H1 (cell line): ENCODE results near the gene PLD2. TPM values are rescaled to one million over a fixed set of nuclear protein-coding genes. Genes with fewer than 3 reads are reported as not detected.

Source experiments
- CTCF ChIA-PET: fragments of 300-600 bp; sonication (Branson Sonifier 250); formaldehyde crosslinking; loops from one replicate; lab custom pipeline; 2021; ENCODE audit not compliant: partially characterized antibody; lab: Charles Lee
- POLR2A ChIA-PET: fragments of 300-600 bp; sonication (Branson Sonifier 250); formaldehyde crosslinking; loops from one replicate; lab custom pipeline; 2021; ENCODE audit warnings: inconsistent platforms; ENCODE audit not compliant: partially characterized antibody; lab: Charles Lee
- DNase-seq, 2 experiments: peaks; one replicate each; pipeline versions ENCODE4 v3.0.0 to v3.0.0-alpha.2; 2010 to 2022; ENCODE audit warnings: low spot score in 2 of 2, low read depth in 1 of 2, mixed read lengths in 1 of 2
- FAIRE-seq: peaks from 2 replicates; lab custom pipeline; 2011; peaks lifted over from hg19 to GRCh38; lab: Jason Lieb, UNC
- H2AFZ ChIP-seq: 2 replicates; pipeline ENCODE4 v1.8.1; 2012; ENCODE audit warnings: low read length, inconsistent platforms
- H2AK5ac ChIP-seq: 2 replicates; pipeline ENCODE4 v1.6.1; 2013; ENCODE audit warnings: low read depth, low read length
- H2BK120ac ChIP-seq: replicated peaks from 2 replicates; pipeline ENCODE3; 2013; ENCODE audit warnings: low read depth, low read length, inconsistent platforms
- H2BK12ac ChIP-seq: 2 replicates; pipeline ENCODE4 v1.6.1; 2013; ENCODE audit warnings: low read depth, low read length
- H2BK15ac ChIP-seq: 2 replicates; pipeline ENCODE4 v1.6.1; 2013; ENCODE audit warnings: low read length
- H2BK20ac ChIP-seq: 2 replicates; pipeline ENCODE4 v1.6.1; 2013; ENCODE audit warnings: low read length
- H2BK5ac ChIP-seq: 2 replicates; pipeline ENCODE4 v1.6.1; 2013; ENCODE audit warnings: low read depth, low read length
- H3K14ac ChIP-seq: 2 replicates; pipeline ENCODE4 v1.6.1; 2013; ENCODE audit warnings: inconsistent platforms; ENCODE audit not compliant: insufficient read length
- H3K18ac ChIP-seq: 2 replicates; pipeline ENCODE4 v1.6.1; 2013; ENCODE audit warnings: low read length; ENCODE audit errors: extremely low read depth
- H3K23ac ChIP-seq: 2 replicates; pipeline ENCODE4 v1.6.1; 2013; ENCODE audit warnings: inconsistent platforms; ENCODE audit not compliant: insufficient read length
- H3K23me2 ChIP-seq: 2 replicates; pipeline ENCODE4 v1.6.1; 2013; ENCODE audit warnings: low read depth, low read length
- H3K27ac ChIP-seq: 2 replicates; pipeline ENCODE4 v1.6.1; 2011; ENCODE audit warnings: low read depth, low read length, inconsistent platforms
- H3K27me3 ChIP-seq, 4 experiments: replicated peaks in 1 of 4; 1 replicate in 1 of 4; 2 replicates in 3 of 4; pipeline versions ENCODE4 v1.6.1 to v1.8.1; 2011 to 2013; ENCODE audit warnings: low read length in 3 of 4, mild to moderate bottlenecking in 3 of 4, inconsistent platforms in 2 of 4, mixed read lengths in 2 of 4, moderate library complexity in 1 of 4; ENCODE audit not compliant: control insufficient read depth in 3 of 4, insufficient read depth in 3 of 4; ENCODE audit errors: extremely low read depth in 1 of 4
- H3K36me3 ChIP-seq, 4 experiments: 2 replicates each; pipeline versions ENCODE4 v1.6.1 to v1.8.1; 2011 to 2013; ENCODE audit warnings: mild to moderate bottlenecking in 4 of 4, low read length in 3 of 4, moderate library complexity in 2 of 4, control low read depth in 1 of 4, inconsistent platforms in 1 of 4; ENCODE audit not compliant: insufficient read depth in 4 of 4, control insufficient read depth in 2 of 4
- H3K4ac ChIP-seq: replicated peaks from 2 replicates; pipeline ENCODE3; 2013; ENCODE audit warnings: low read length, low read depth, mixed read lengths, inconsistent platforms; ENCODE audit not compliant: insufficient read length
- H3K4me1 ChIP-seq, 4 experiments: replicated peaks in 1 of 4; 1 replicate in 1 of 4; 2 replicates in 3 of 4; pipeline versions ENCODE4 v1.6.1 to v1.8.1; 2011 to 2013; ENCODE audit warnings: low read length in 3 of 4, inconsistent platforms in 2 of 4, mixed read lengths in 1 of 4; ENCODE audit not compliant: insufficient read depth in 4 of 4, control insufficient read depth in 3 of 4
- H3K4me2 ChIP-seq, 2 experiments: 2 replicates each; pipeline versions ENCODE4 v1.6.1 to v1.8.1; 2011 to 2013; ENCODE audit warnings: low read depth in 2 of 2, low read length in 2 of 2, control low read depth in 1 of 2, inconsistent platforms in 1 of 2, mild to moderate bottlenecking in 1 of 2; ENCODE audit not compliant: insufficient read depth in 1 of 2
- H3K4me3 ChIP-seq, 4 experiments: fragments of 200-600, 300-600 bp in 1 of 4; sonication (generic), shearing (Covaris generic), sonication (Bioruptor Twin) in 1 of 4; 2 replicates each; pipeline versions ENCODE4 v1.5.1 to v1.8.1; 2011 to 2016; ENCODE audit warnings: low read length in 4 of 4, low read depth in 3 of 4, control low read depth in 2 of 4, inconsistent platforms in 2 of 4, mild to moderate bottlenecking in 2 of 4, mixed read lengths in 1 of 4, moderate library complexity in 1 of 4; ENCODE audit not compliant: insufficient read depth in 2 of 4; ENCODE audit errors: extremely low read depth in 1 of 4
- H3K56ac ChIP-seq: replicated peaks from 2 replicates; pipeline ENCODE3; 2013; ENCODE audit warnings: low read depth, mild to moderate bottlenecking, mixed read lengths, low read length, inconsistent platforms; ENCODE audit not compliant: insufficient read length
- H3K79me1 ChIP-seq: 2 replicates; pipeline ENCODE4 v1.6.1; 2013; ENCODE audit warnings: low read depth, low read length, control low read depth
- H3K79me2 ChIP-seq, 2 experiments: 2 replicates each; pipeline versions ENCODE4 v1.6.1 to v1.8.1; 2012 to 2013; ENCODE audit warnings: low read length in 2 of 2, mild to moderate bottlenecking in 2 of 2, inconsistent platforms in 1 of 2; ENCODE audit not compliant: insufficient read depth in 2 of 2, control insufficient read depth in 1 of 2
- H3K9ac ChIP-seq, 4 experiments: replicated peaks in 1 of 4; 1 replicate in 1 of 4; 2 replicates in 3 of 4; pipeline versions ENCODE4 v1.6.1 to v1.8.1; 2011 to 2013; ENCODE audit warnings: low read depth in 3 of 4, low read length in 3 of 4, control low read depth in 2 of 4, mild to moderate bottlenecking in 2 of 4, moderate library complexity in 2 of 4, inconsistent platforms in 1 of 4; ENCODE audit errors: extremely low read depth in 1 of 4
- H3K9me3 ChIP-seq, 2 experiments: 2 replicates each; pipeline versions ENCODE4 v1.6.1 to v1.8.1; 2012 to 2013; ENCODE audit warnings: mild to moderate bottlenecking in 2 of 2, moderate library complexity in 2 of 2, control low read depth in 1 of 2, inconsistent platforms in 1 of 2, low read depth in 1 of 2, low read length in 1 of 2, mixed read lengths in 1 of 2; ENCODE audit not compliant: insufficient read depth in 2 of 2
- H4K20me1 ChIP-seq, 2 experiments: replicated peaks in 1 of 2; 2 replicates each; pipeline versions ENCODE3 to v1.8.1; 2011 to 2013; ENCODE audit warnings: inconsistent platforms in 2 of 2, low read length in 2 of 2, mild to moderate bottlenecking in 1 of 2; ENCODE audit not compliant: insufficient read depth in 2 of 2, control insufficient read depth in 1 of 2
- H4K5ac ChIP-seq: 2 replicates; pipeline ENCODE4 v1.6.1; 2013; ENCODE audit warnings: low read length, low read depth, mixed read lengths, inconsistent platforms; ENCODE audit not compliant: insufficient read length
- H4K8ac ChIP-seq: 2 replicates; pipeline ENCODE4 v1.8.0; 2013; ENCODE audit warnings: mild to moderate bottlenecking, moderate library complexity, low read length, inconsistent platforms; ENCODE audit not compliant: insufficient read depth; ENCODE audit errors: extremely low read depth
- H4K91ac ChIP-seq: replicated peaks from 2 replicates; pipeline ENCODE3; 2013; ENCODE audit warnings: low read length, mixed read lengths, inconsistent platforms; ENCODE audit not compliant: insufficient read length
- ATF2 ChIP-seq: IDR thresholded peaks from 2 replicates; pipeline ENCODE4 v1.6.1; 2012; ENCODE audit warnings: low read length, inconsistent platforms
- E2F6 ChIP-seq: IDR thresholded peaks from 2 replicates; pipeline ENCODE4 v1.6.1; 2012; ENCODE audit warnings: inconsistent platforms
- KDM4A ChIP-seq: IDR thresholded peaks from one replicate; pipeline ENCODE4 v1.7.1; 2012; ENCODE audit warnings: low read depth, mild to moderate bottlenecking, moderate library complexity, low read length, inconsistent platforms; ENCODE audit not compliant: severe bottlenecking
- NANOG ChIP-seq: IDR thresholded peaks from 2 replicates; pipeline ENCODE4 v1.6.1; 2011; ENCODE audit warnings: low read length, low read depth, mild to moderate bottlenecking, inconsistent platforms; ENCODE audit not compliant: insufficient read depth, poor library complexity, severe bottlenecking
- RNF2 ChIP-seq: fragments of 200-900, 300-1000 bp; sonication (generic); IDR thresholded peaks from 2 replicates; pipeline ENCODE4 v1.7.1; 2016; ENCODE audit warnings: borderline replicate concordance, low read depth, mild to moderate bottlenecking, antibody characterized with exemption, low read length; ENCODE audit not compliant: poor library complexity, severe bottlenecking; ENCODE audit errors: missing control alignments
- SAP30 ChIP-seq: fragments of 300-600 bp; sonication (generic); IDR thresholded peaks from 2 replicates; pipeline ENCODE4 v1.7.1; 2012; ENCODE audit warnings: low read length, moderate library complexity, mild to moderate bottlenecking, inconsistent platforms; ENCODE audit not compliant: insufficient read depth, insufficient replicate concordance
- WGBS, 2 experiments: shearing (Covaris generic) in 1 of 2; methylation state at CpG; one replicate each; pipeline versions ENCODE4 v1.1.6 to v1.1.7; 2013 to 2015; ENCODE audit warnings: low lambda C conversion rate in 2 of 2, mixed read lengths in 2 of 2, inconsistent platforms in 1 of 2, low coverage in 1 of 2, missing lambda C conversion rate in 1 of 2; ENCODE audit not compliant: insufficient replicate concordance in 2 of 2, insufficient coverage in 1 of 2, insufficient read length in 1 of 2; ENCODE audit errors: extremely low coverage in 1 of 2, missing lambda C conversion rate in 1 of 2; 5-methylcytosine and 5-hydroxymethylcytosine counted together
- polyA plus RNA-seq, 7 experiments: library from polyadenylated mRNA; depleted of rRNA in 3 of 7; stranded (reverse) in 5 of 7; unstranded in 2 of 7; fragments of >200 nt in 5 of 7; fragments of 200-250 nt in 2 of 7; gene quantifications; 1 replicate in 5 of 7; 2 replicates in 1 of 7; 4 replicates in 1 of 7; pipeline versions ENCODE4 v1.2.1 to v1.2.3, GENCODE V29; 2011 to 2013; ENCODE audit warnings: missing spikeins in 2 of 7, mixed read lengths in 2 of 7
- total RNA-seq: library from RNA; stranded (reverse); fragmentation: NEBNext Ultra II Directional; extraction: Animal tissue kit (Norgen Biotek cat#: 25700); gene quantifications from 2 replicates; pipeline ENCODE4 v1.2.1, GENCODE V29; 2021

PLD2 gene
- total and polyA plus RNA-seq, 2 of the 8 experiments (the other 6 are each of a cell fraction or from before 2014, with no cell fraction given): 44.3 to 48.4 TPM

- Histone ChIP-seq H3K23ac (no peak overlapping the region), H4K20me1 (peaks cover 0 to 3% of the 10 kb centered on the region in 2 experiments), H3K9me3 (no peaks in the 10 kb centered on the region), H4K91ac (no peak overlapping the region), H3K79me1 (peaks cover 17% of the 10 kb centered on the region), H3K9ac (no peak overlapping the region), H4K8ac (no peak overlapping the region), H3K56ac (no peak overlapping the region), H3K4me2 (no peak overlapping the region), H2BK20ac (peak overlapping the region; percentile 16; the same call in 1 of the 2 replicates), H3K4ac (no peak overlapping the region), H3K36me3 (no peaks in the 10 kb centered on the region; a peak in 1 of 8 replicates), H2BK120ac (no peak overlapping the region), H3K18ac (no peak overlapping the region), H4K5ac (no peak overlapping the region), H2BK12ac (no peak overlapping the region), H3K4me3 (no peak overlapping the region; a peak in 1 of 8 replicates), H2AK5ac (no peak overlapping the region), H2AFZ (no peak overlapping the region), H3K27me3 (no peaks in the 10 kb centered on the region), H3K27ac (no peak overlapping the region), H2BK5ac (no peak overlapping the region), H2BK15ac (0 out of 2 replicates have a peak overlapping the region, but pooled peaks have one; percentile 12), H3K23me2 (no peaks in the 10 kb centered on the region), H3K4me1 (peaks cover 7 to 28% (median 19%) of the 10 kb centered on the region in 4 experiments), H3K79me2 (peaks cover 4 to 58% of the 10 kb centered on the region in 2 experiments), H3K14ac (no peak overlapping the region)
- FAIRE-seq (no peak), DNase-seq (no peak)
- POLR2A ChIA-PET: interaction anchor here (0.6 to 1.8 kb wide), 4 partner anchors 9 to 94 kb away, joined by 3 to 6 read pairs (median 4); no protein-coding TSS in a partner anchor
- 87% methylated on average over 13 of the region's 13 CpGs; no CpG with 5 or more reads in 1 of the 2 experiments for WGBS, 2 experiments
- CTCF ChIA-PET: interaction anchor here (1.1 to 1.3 kb wide), 3 partner anchors 9 to 50 kb away, joined by 3 to 4 read pairs (median 3); no protein-coding TSS in a partner anchor
- TF ChIP-seq NANOG (no peak), KDM4A (no peak), E2F6 (no peak), SAP30 (no peak), ATF2 (no peak), RNF2 (no peak)
These were observed 39.9 kb downstream of the PLD2 start for GRCh38 chr17:4846635-4847390.
